Trophoblast cell (in vitro differentiated cells and primary cell): ENCODE data around the gene DEPDC1B.

Experiments
- DNase-seq, 2 donors: peaks; one replicate each; pipeline ENCODE4 v3.0.0-alpha.2; 2016
- H2AFZ ChIP-seq: 2 replicates; pipeline ENCODE4 v1.6.1; 2013; ENCODE audit warnings: low read length, moderate library complexity, mild to moderate bottlenecking; ENCODE audit not compliant: insufficient read depth, poor library complexity
- H2AK5ac ChIP-seq: 2 replicates; pipeline ENCODE4 v1.6.1; 2013; ENCODE audit warnings: mild to moderate bottlenecking, low read length
- H2BK120ac ChIP-seq: 2 replicates; pipeline ENCODE4 v1.6.1; 2013; ENCODE audit warnings: low read length, mild to moderate bottlenecking, moderate library complexity; ENCODE audit not compliant: insufficient read depth, poor library complexity
- H2BK12ac ChIP-seq: 2 replicates; pipeline ENCODE4 v1.6.1; 2013; ENCODE audit warnings: mild to moderate bottlenecking, low read length, moderate library complexity
- H2BK5ac ChIP-seq: 2 replicates; pipeline ENCODE4 v1.6.1; 2013; ENCODE audit warnings: low read length, low read depth, moderate library complexity, mild to moderate bottlenecking; ENCODE audit not compliant: poor library complexity
- H3K14ac ChIP-seq: 2 replicates; pipeline ENCODE4 v1.6.1; 2013; ENCODE audit warnings: mild to moderate bottlenecking, low read length
- H3K18ac ChIP-seq: 2 replicates; pipeline ENCODE4 v1.6.1; 2013; ENCODE audit warnings: mild to moderate bottlenecking, low read length
- H3K23ac ChIP-seq: 2 replicates; pipeline ENCODE4 v1.6.1; 2013; ENCODE audit warnings: low read length
- H3K27ac ChIP-seq: 2 replicates; pipeline ENCODE4 v1.5.1; 2013; ENCODE audit warnings: low read depth, mild to moderate bottlenecking, inconsistent platforms, low read length, moderate library complexity
- H3K27me3 ChIP-seq: 2 replicates; pipeline ENCODE4 v1.6.1; 2013; ENCODE audit warnings: inconsistent platforms, mild to moderate bottlenecking, low read length, moderate library complexity; ENCODE audit not compliant: insufficient read depth
- H3K36me3 ChIP-seq, 2 experiments: 1 replicate in 1 of 2; 2 replicates in 1 of 2; pipeline ENCODE4 v1.6.1; 2013; ENCODE audit warnings: low read length in 2 of 2, mild to moderate bottlenecking in 2 of 2, moderate library complexity in 1 of 2; ENCODE audit not compliant: insufficient read depth in 2 of 2, control insufficient read depth in 1 of 2
- H3K4ac ChIP-seq: 2 replicates; pipeline ENCODE4 v1.6.1; 2013; ENCODE audit warnings: low read depth, mild to moderate bottlenecking, low read length, moderate library complexity
- H3K4me1 ChIP-seq, 2 experiments: 1 replicate in 1 of 2; 2 replicates in 1 of 2; pipeline ENCODE4 v1.6.1; 2013; ENCODE audit warnings: low read length in 2 of 2, mild to moderate bottlenecking in 2 of 2, moderate library complexity in 1 of 2; ENCODE audit not compliant: insufficient read depth in 2 of 2, control insufficient read depth in 1 of 2
- H3K4me2 ChIP-seq: 2 replicates; pipeline ENCODE4 v1.6.1; 2013; ENCODE audit warnings: inconsistent platforms, mild to moderate bottlenecking, low read length, moderate library complexity
- H3K4me3 ChIP-seq: 2 replicates; pipeline ENCODE4 v1.5.1; 2013; ENCODE audit warnings: mild to moderate bottlenecking, low read depth, low read length, inconsistent platforms
- H3K79me1 ChIP-seq: one replicate; pipeline ENCODE4 v1.6.1; 2013; ENCODE audit warnings: low read length
- H3K79me2 ChIP-seq: 2 replicates; pipeline ENCODE4 v1.6.1; 2013; ENCODE audit warnings: low read length, mild to moderate bottlenecking; ENCODE audit not compliant: control insufficient read depth, insufficient read depth, poor library complexity
- H3K9ac ChIP-seq: 2 replicates; pipeline ENCODE4 v1.6.1; 2013; ENCODE audit warnings: mild to moderate bottlenecking, low read length
- H3K9me3 ChIP-seq: 2 replicates; pipeline ENCODE4 v1.6.1; 2013; ENCODE audit warnings: low read depth, mild to moderate bottlenecking, control low read depth, inconsistent platforms, low read length; ENCODE audit not compliant: insufficient read depth
- H4K12ac ChIP-seq: 2 replicates; pipeline ENCODE4 v1.6.1; 2013; ENCODE audit warnings: low read depth, mild to moderate bottlenecking, low read length, moderate library complexity
- H4K8ac ChIP-seq: 2 replicates; pipeline ENCODE4 v1.6.1; 2013; ENCODE audit warnings: low read depth, mild to moderate bottlenecking, low read length, moderate library complexity
- H4K91ac ChIP-seq: one replicate; pipeline ENCODE4 v1.6.1; 2013; ENCODE audit warnings: low read depth, mild to moderate bottlenecking, low read length, moderate library complexity
- WGBS: extraction: QIAGEN DNeasy Blood & Tissue Kit; methylation state at CpG from one replicate; pipeline ENCODE4 v1.1.7; 2013; ENCODE audit warnings: missing lambda C conversion rate; ENCODE audit not compliant: insufficient read length, insufficient coverage; ENCODE audit errors: extremely low coverage; 5-methylcytosine and 5-hydroxymethylcytosine counted together

The DEPDC1B gene

DNA sequence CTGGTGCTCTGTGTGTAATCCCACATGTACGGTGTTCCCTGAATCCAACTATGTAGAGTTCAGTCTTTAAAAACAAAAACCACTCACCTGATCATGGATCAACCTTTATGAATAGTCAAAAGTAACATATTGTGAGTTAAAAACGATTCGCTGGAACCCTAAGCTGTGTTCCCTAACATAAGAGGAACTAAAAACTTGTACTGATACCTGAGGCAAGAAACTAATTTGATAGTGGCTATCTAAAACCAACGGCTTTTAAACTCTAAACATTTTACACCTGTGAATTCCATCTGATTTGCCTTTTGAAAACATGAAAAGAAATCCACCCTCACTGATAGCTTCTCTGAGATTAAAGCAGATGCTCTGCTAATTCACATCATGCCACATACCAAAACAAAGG is 101.5 kb downstream of the DEPDC1B start:
- Histone ChIP-seq H3K79me2 (no peaks in the 10 kb centered on the region), H3K4ac (no peak overlapping the region), H3K9ac (no peak overlapping the region), H3K4me1 (no peaks in the 10 kb centered on the region), H2BK5ac (no peak overlapping the region), H3K9me3 (peaks cover 2% of the 10 kb centered on the region), H4K12ac (no peak overlapping the region), H3K27me3 (no peaks in the 10 kb centered on the region), H2BK120ac (no peak overlapping the region), H3K79me1 (no peaks in the 10 kb centered on the region), H4K8ac (no peak overlapping the region), H3K18ac (no peak overlapping the region), H2BK12ac (no peak overlapping the region), H3K23ac (no peak overlapping the region), H3K14ac (no peak overlapping the region), H4K91ac (no peak overlapping the region), H2AK5ac (no peak overlapping the region), H3K27ac (no peak overlapping the region), H3K4me2 (no peak overlapping the region), H3K4me3 (no peak overlapping the region), H3K36me3 (peaks cover 0 to 1% of the 10 kb centered on the region in 2 experiments), H2AFZ (no peak overlapping the region)
- DNase-seq, result no peak
- WGBS, result no CpG with 5 or more reads among the region's 4 CpGs

DNA sequence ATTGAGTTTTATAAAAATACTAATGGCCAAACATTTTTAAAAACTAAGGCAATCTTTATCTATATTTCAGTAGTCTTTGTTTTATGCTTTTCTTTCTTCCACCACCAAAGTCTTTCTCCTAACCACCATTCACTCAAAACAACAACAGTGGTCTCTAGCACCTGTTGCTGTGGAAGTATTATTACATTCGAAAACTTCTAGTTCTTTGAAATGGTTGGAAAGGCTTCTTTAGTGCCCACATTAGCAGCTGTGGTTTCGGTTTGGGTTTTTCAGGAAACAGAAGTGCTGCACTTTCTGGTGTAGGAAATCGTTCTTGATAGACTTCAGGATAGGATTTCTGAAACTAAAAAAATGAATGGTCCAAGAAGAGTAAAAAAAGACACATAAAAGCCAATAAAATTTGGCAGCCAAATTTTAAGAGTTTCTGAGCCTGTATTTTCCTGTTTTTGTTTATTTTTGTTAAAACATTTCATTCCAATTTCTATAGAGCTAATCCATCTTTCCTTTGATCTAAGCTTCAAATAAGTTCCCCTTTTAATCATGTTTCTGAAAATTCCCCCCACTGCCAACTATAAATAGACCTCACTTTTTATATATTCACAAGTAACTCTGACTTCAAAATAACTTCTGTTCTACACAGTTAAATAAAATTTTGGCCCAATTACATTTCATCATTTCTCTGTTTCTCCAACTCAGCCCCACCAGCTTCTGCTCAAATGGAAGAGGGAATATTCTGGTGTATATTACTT is 102.2 kb downstream of the DEPDC1B start:
- H3K4me2 ChIP-seq, result no peak overlapping the region
- H2BK12ac ChIP-seq, result no peak overlapping the region
- no peak overlapping the region for H2AK5ac ChIP-seq
- no peak overlapping the region for H3K14ac ChIP-seq
- no peak overlapping the region for H3K4me3 ChIP-seq
- no peaks in the 10 kb centered on the region for H3K27me3 ChIP-seq
- no peaks in the 10 kb centered on the region for H3K79me2 ChIP-seq
- H3K27ac ChIP-seq, result no peak overlapping the region
- H3K9ac ChIP-seq, result no peak overlapping the region
- no peaks in the 10 kb centered on the region for H3K79me1 ChIP-seq
- H3K9me3 ChIP-seq, result peaks cover 2% of the 10 kb centered on the region
- no peak overlapping the region for H2BK5ac ChIP-seq
- peaks cover 0 to 1% of the 10 kb centered on the region in 2 experiments for H3K36me3 ChIP-seq
- no peak for DNase-seq
- no peak overlapping the region for H2AFZ ChIP-seq
- no peak overlapping the region for H3K4ac ChIP-seq
- no CpG with 5 or more reads among the region's 3 CpGs for WGBS
- no peaks in the 10 kb centered on the region for H3K4me1 ChIP-seq
- no peak overlapping the region for H3K18ac ChIP-seq
- H2BK120ac ChIP-seq, result no peak overlapping the region
- H4K91ac ChIP-seq, result no peak overlapping the region
- H4K12ac ChIP-seq, result no peak overlapping the region
- no peak overlapping the region for H3K23ac ChIP-seq
- no peak overlapping the region for H4K8ac ChIP-seq

DNA sequence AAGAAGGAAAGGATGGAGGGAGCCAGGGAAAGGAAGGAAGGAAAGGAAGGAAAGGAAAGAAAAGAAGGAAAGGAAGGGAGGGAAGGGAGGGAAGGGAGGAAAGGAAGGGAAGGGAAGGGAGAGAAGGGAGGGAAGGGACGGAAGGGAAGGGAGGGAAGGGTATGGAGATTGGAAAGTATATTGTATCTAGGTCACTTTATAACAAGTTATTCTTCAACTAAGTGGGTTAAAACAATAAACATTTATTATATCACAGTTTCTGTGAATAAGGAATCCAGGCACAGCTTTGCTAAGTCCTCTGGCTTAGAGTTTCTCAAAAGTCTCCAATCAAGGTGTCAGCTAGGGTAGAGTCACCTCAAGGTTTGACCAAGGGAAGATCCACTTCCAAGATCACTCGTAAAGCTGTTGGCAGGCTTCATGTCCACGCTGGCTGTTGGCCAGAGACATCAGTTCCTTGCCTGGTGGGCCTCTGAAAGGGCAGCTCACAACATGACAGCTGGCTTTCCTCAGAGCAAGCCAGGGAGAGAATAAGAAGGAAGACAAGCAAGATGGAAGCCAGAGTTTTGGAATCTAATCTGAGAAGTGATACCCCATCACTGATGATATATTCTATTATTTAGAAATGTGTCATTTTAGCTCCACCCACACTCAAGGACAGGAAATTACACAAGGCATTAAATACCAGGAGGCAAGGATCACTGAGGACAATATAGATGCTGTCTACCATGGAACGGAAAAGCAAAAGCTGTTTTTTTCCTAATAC is 105.1 kb downstream of the DEPDC1B start:
- no peaks in the 10 kb centered on the region for H3K36me3 ChIP-seq
- no peak overlapping the region for H3K14ac ChIP-seq
- H3K79me2 ChIP-seq, result no peaks in the 10 kb centered on the region
- no peak overlapping the region for H4K12ac ChIP-seq
- no peak overlapping the region for H4K8ac ChIP-seq
- no peak overlapping the region for H3K23ac ChIP-seq
- H2BK12ac ChIP-seq, result no peak overlapping the region
- no peak overlapping the region for H3K4me3 ChIP-seq
- no peak overlapping the region for H3K4ac ChIP-seq
- H3K9me3 ChIP-seq, result peaks cover 2% of the 10 kb centered on the region
- no peak overlapping the region for H2BK5ac ChIP-seq
- no peak overlapping the region for H4K91ac ChIP-seq
- no peaks in the 10 kb centered on the region for H3K27me3 ChIP-seq
- H2BK120ac ChIP-seq, result no peak overlapping the region
- H3K9ac ChIP-seq, result no peak overlapping the region
- no peak overlapping the region for H3K4me2 ChIP-seq
- no peak overlapping the region for H3K18ac ChIP-seq
- 89% methylated on average over 1 of the region's 4 CpGs for WGBS
- no peak for DNase-seq
- no peak overlapping the region for H2AK5ac ChIP-seq
- no peaks in the 10 kb centered on the region for H3K4me1 ChIP-seq
- H3K79me1 ChIP-seq, result no peaks in the 10 kb centered on the region
- no peak overlapping the region for H2AFZ ChIP-seq
- no peak overlapping the region for H3K27ac ChIP-seq

DNA sequence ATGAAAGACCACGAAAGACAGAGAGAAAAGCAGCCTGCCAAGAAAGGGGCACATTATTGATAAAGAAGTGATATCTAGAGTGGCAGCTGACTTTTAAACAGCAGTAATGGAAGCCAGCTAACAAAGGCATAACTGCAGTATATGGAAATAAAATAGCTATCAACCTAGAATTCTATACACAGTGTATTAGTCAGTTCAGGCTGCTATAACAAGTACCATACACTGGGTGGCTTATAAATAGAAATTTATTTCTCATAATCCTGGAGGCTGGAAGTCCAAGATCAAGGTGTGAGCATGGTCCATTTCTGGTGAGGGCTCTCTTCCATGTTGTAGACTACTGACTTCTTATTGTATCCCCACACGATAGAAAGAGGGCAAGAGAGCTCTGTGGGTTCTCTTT is 109.8 kb downstream of the DEPDC1B start:
- WGBS, result no CpG with 5 or more reads among the region's 2 CpGs

More for the DNA sequence above, 109.8 kb downstream of the DEPDC1B start:
- Histone ChIP-seq H2BK120ac (no peak overlapping the region), H3K23ac (no peak overlapping the region), H3K14ac (no peak overlapping the region), H3K18ac (no peak overlapping the region), H2AFZ (no peak overlapping the region), H3K36me3 (no peaks in the 10 kb centered on the region), H3K4ac (no peak overlapping the region), H3K27me3 (no peaks in the 10 kb centered on the region), H4K91ac (no peak overlapping the region), H2BK12ac (no peak overlapping the region), H3K4me2 (no peak overlapping the region), H2AK5ac (no peak overlapping the region), H3K4me3 (no peak overlapping the region), H3K9me3 (peaks cover 2% of the 10 kb centered on the region), H3K27ac (no peak overlapping the region), H3K4me1 (no peaks in the 10 kb centered on the region), H2BK5ac (no peak overlapping the region), H4K12ac (no peak overlapping the region), H3K79me2 (no peaks in the 10 kb centered on the region), H3K9ac (no peak overlapping the region), H3K79me1 (no peaks in the 10 kb centered on the region), H4K8ac (no peak overlapping the region)
- DNase-seq, result no peak
